Body of pancreas (tissue), 4 donors: Measurements from ENCODE around the gene PRPF39.

Source experiments
- CTCF ChIP-seq, 7 experiments: fragments of 450-650 bp in 4 of 7; fragments of 200-600 bp in 3 of 7; sonication (generic) in 3 of 7; IDR thresholded peaks; one replicate each; pipeline ENCODE4 v1.5.1; 2016 to 2019; ENCODE audit warnings: antibody characterized with exemption in 7 of 7
- POLR2A ChIP-seq, 3 donors: fragments of 450-650 bp; IDR thresholded peaks; one replicate each; pipeline ENCODE4 v1.6.1; 2016; ENCODE audit warnings: antibody characterized with exemption in 3 of 3, mild to moderate bottlenecking in 2 of 3

- TF ChIP-seq CTCF (IDR thresholded peaks at IDR 0.05) (no peak), POLR2A (IDR thresholded peaks at IDR 0.05) (no peak)
Measured at GRCh38 chr14:45091710-45092109, 7.8 kb downstream of the PRPF39 start.
